DOHH2 (cell line): ENCODE data around the gene NAA25.
"Not testable (repeated sequence)": the region's sequence is repeated elsewhere in the genome, so short reads cannot be mapped to it uniquely, and the experiment has no call there.

Source experiments
- H3F3A ChIP-seq: fragments of 200-600 bp; sonication (generic), shearing (Covaris generic); 2 replicates; pipeline ENCODE4 v1.6.0; 2016; ENCODE audit warnings: antibody characterized with exemption, mild to moderate bottlenecking; ENCODE audit not compliant: control insufficient read depth, insufficient read depth
- H3K27ac ChIP-seq: fragments of 200-600 bp; sonication (generic); 2 replicates; pipeline ENCODE4 v1.5.1; 2014; ENCODE audit warnings: low read depth, mild to moderate bottlenecking, low read length, moderate library complexity
- H3K27me3 ChIP-seq: fragments of 200-600 bp; sonication (generic); 2 replicates; pipeline ENCODE4 v1.6.1; 2014; ENCODE audit warnings: mild to moderate bottlenecking, low read length, mixed read lengths; ENCODE audit not compliant: control insufficient read depth
- H3K36me3 ChIP-seq: fragments of 200-600 bp; sonication (generic); 2 replicates; pipeline ENCODE4 v1.6.1; 2014; ENCODE audit warnings: mild to moderate bottlenecking, low read length, moderate library complexity, mixed read lengths; ENCODE audit not compliant: control insufficient read depth
- H3K4me1 ChIP-seq: fragments of 200-600 bp; sonication (generic); 2 replicates; pipeline ENCODE4 v1.6.1; 2014; ENCODE audit warnings: mild to moderate bottlenecking, low read length, mixed read lengths; ENCODE audit not compliant: control insufficient read depth
- H3K4me2 ChIP-seq: fragments of 200-600 bp; sonication (generic); 2 replicates; pipeline ENCODE4 v1.6.0; 2014; ENCODE audit warnings: mild to moderate bottlenecking, low read length, moderate library complexity
- H3K4me3 ChIP-seq: fragments of 200-600 bp; sonication (generic); 2 replicates; pipeline ENCODE4 v1.5.1; 2014; ENCODE audit warnings: mild to moderate bottlenecking, low read length, mixed read lengths
- H3K79me2 ChIP-seq: fragments of 200-600 bp; sonication (generic); 2 replicates; pipeline ENCODE4 v1.6.1; 2014; ENCODE audit warnings: mild to moderate bottlenecking, low read length, mixed read lengths; ENCODE audit not compliant: control insufficient read depth
- H3K9me2 ChIP-seq: fragments of 200-600 bp; sonication (generic); replicated peaks from 2 replicates; pipeline ENCODE4 v1.6.1; 2014; ENCODE audit warnings: mild to moderate bottlenecking, low read length, mixed read lengths; ENCODE audit not compliant: control insufficient read depth
- H3K9me3 ChIP-seq: fragments of 200-600 bp; sonication (generic); 2 replicates; pipeline ENCODE4 v1.6.1; 2014; ENCODE audit warnings: antibody characterized with exemption, low read length, mixed read lengths; ENCODE audit not compliant: control insufficient read depth, insufficient read depth
- H4K20me1 ChIP-seq: fragments of 200-600 bp; sonication (generic); 2 replicates; pipeline ENCODE4 v1.6.0; 2014; ENCODE audit warnings: low read depth, mild to moderate bottlenecking, antibody characterized with exemption, low read length, moderate library complexity; ENCODE audit not compliant: control insufficient read depth, insufficient read depth
- EZH2phosphoT487 ChIP-seq: fragments of 200-600 bp; sonication (generic); IDR thresholded peaks from 2 replicates; pipeline ENCODE4 v1.6.1; 2017; ENCODE audit warnings: borderline replicate concordance, mild to moderate bottlenecking, antibody characterized with exemption, low read length, moderate library complexity, mixed read lengths
- TF ChIP-seq, protein P1 (sequence below): fragments of 200-600 bp; sonication (generic); IDR thresholded peaks from one replicate; pipeline ENCODE4 v1.5.1; 2014; ENCODE audit warnings: antibody characterized with exemption, mild to moderate bottlenecking, low read depth, low read length; ENCODE audit not compliant: poor library complexity, severe bottlenecking

The NAA25 gene

GRCh38 chr12:112046003-112046402, 62.6 kb downstream of the NAA25 start:
- no peaks in the 10 kb centered on the region for H3K27me3 ChIP-seq
- peaks cover 11% of the 10 kb centered on the region for H3F3A ChIP-seq
- no peaks in the 10 kb centered on the region for H3K9me3 ChIP-seq
- peaks cover 89% of the 10 kb centered on the region for H3K36me3 ChIP-seq
- H3K4me3 ChIP-seq = no peak overlapping the region
- TF ChIP-seq EZH2phosphoT487 = no peak
- TF ChIP-seq, protein P1, sequence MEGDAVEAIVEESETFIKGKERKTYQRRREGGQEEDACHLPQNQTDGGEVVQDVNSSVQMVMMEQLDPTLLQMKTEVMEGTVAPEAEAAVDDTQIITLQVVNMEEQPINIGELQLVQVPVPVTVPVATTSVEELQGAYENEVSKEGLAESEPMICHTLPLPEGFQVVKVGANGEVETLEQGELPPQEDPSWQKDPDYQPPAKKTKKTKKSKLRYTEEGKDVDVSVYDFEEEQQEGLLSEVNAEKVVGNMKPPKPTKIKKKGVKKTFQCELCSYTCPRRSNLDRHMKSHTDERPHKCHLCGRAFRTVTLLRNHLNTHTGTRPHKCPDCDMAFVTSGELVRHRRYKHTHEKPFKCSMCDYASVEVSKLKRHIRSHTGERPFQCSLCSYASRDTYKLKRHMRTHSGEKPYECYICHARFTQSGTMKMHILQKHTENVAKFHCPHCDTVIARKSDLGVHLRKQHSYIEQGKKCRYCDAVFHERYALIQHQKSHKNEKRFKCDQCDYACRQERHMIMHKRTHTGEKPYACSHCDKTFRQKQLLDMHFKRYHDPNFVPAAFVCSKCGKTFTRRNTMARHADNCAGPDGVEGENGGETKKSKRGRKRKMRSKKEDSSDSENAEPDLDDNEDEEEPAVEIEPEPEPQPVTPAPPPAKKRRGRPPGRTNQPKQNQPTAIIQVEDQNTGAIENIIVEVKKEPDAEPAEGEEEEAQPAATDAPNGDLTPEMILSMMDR = no peak
- H3K27ac ChIP-seq = no peak overlapping the region
- H3K79me2 ChIP-seq = peaks cover 4% of the 10 kb centered on the region; the same call in 1 of the 2 replicates
- no peaks in the 10 kb centered on the region; the same call in 1 of the 2 replicates for H4K20me1 ChIP-seq
- no peak overlapping the region for H3K4me2 ChIP-seq
- peaks cover 7% of the 10 kb centered on the region for H3K4me1 ChIP-seq
- no peaks in the 10 kb centered on the region for H3K9me2 ChIP-seq

DNA sequence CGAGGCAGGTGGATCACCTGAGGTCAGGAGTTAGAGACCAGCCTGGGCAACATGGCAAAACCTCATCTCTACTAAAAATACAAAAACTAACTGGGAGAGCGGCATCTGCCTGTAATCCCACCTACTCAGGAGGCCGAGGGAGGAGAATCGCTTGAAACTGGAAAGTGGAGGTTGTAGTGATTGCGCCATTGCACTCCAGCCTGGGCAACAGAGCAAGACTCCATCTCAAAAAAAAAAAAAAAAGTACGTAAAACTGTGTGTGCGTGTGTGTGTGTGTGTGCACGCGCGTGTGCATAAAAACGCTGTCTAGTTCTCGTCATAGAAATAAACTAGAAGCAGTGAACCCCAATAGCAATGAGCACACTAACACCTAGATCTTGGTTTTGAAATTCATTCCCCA, 72.0 kb downstream of the NAA25 start:
- not testable (repeated sequence) for H4K20me1 ChIP-seq, H3K27me3 ChIP-seq, H3K4me1 ChIP-seq, H3K9me2 ChIP-seq, H3K4me2 ChIP-seq, H3K79me2 ChIP-seq, H3K27ac ChIP-seq, H3K4me3 ChIP-seq, H3K9me3 ChIP-seq, H3F3A ChIP-seq
- H3K36me3 ChIP-seq = peaks cover 81% of the 10 kb centered on the region

DNA sequence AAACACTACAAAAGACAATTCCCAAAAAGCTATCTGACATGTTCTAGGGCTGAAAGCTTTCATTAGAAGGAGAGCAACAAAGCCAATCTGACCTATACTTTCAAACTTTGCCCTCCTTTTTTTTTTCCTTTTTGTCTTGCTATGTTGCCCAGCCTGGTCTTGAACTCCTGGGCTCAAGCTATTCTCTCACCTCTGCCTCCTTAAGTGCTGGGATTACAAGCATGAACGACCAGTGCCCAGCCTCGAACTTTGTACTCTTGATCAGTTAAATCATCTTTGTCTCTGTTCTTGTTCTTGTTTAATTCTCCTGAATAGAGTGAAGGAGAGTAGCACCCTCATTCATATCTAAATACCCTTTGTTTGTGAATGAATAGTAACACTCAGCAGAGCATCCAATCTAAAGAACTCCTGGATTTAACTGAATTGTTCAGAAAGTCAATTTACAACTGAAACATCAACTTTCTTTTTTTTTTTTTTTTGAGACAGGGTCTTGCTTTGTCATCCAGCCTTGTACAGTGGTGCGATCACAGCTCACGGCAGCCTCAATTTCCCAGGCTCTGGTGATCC, 73.3 kb downstream of the NAA25 start:
- no peaks in the 10 kb centered on the region for H4K20me1 ChIP-seq
- H3F3A ChIP-seq = peaks cover 10% of the 10 kb centered on the region; the same call in 1 of the 2 replicates
- no peaks in the 10 kb centered on the region for H3K4me1 ChIP-seq
- no peaks in the 10 kb centered on the region for H3K9me2 ChIP-seq
- H3K36me3 ChIP-seq = peaks cover 81% of the 10 kb centered on the region
- no peak overlapping the region for H3K4me2 ChIP-seq
- H3K27me3 ChIP-seq = no peaks in the 10 kb centered on the region
- H3K79me2 ChIP-seq = no peaks in the 10 kb centered on the region
- H3K9me3 ChIP-seq = no peaks in the 10 kb centered on the region
- H3K4me3 ChIP-seq = no peak overlapping the region
- H3K27ac ChIP-seq = no peak overlapping the region
- TF ChIP-seq, protein P1 = no peak
- TF ChIP-seq EZH2phosphoT487 = no peak

DNA sequence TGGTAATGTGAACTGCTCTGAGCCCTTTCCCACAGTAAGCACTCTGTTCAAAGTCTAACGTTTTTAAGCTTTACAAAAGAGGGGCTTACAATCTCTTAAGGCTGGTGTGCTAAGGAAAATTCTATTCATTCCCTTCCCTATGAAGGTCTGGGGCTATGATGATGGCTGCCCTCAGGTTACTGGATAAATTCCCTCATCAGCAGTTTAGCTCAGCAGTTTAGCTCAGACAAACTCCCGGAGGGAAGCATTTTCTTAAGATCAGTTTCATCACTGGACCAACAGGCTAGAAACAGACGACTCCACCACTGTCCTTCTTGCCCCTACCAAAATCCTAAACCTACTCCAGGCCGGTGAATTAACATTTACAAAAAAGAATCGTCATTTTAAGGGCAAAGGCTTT, 76.3 kb downstream of the NAA25 start:
- Histone ChIP-seq H3K27me3 (no peaks in the 10 kb centered on the region), H3K9me3 (no peaks in the 10 kb centered on the region), H3K4me2 (no peak overlapping the region), H3K79me2 (no peaks in the 10 kb centered on the region), H3K27ac (no peak overlapping the region), H3K4me3 (no peak overlapping the region), H3K4me1 (peaks cover 6% of the 10 kb centered on the region; the same call in 1 of the 2 replicates), H3K9me2 (no peaks in the 10 kb centered on the region), H3K36me3 (peaks cover 78% of the 10 kb centered on the region), H3F3A (peaks cover 32% of the 10 kb centered on the region), H4K20me1 (no peaks in the 10 kb centered on the region)
- TF ChIP-seq EZH2phosphoT487 = no peak
- TF ChIP-seq, protein P1 = no peak
